Liver (tissue), 9 donors: Measurements from ENCODE around the gene PIH1D2. TPM values are rescaled to one million over a fixed set of nuclear protein-coding genes. Genes with fewer than 3 reads are reported as not detected.

Experiments
- DNase-seq: peaks from one replicate; pipeline ENCODE4 v3.0.0-alpha.2; 2017; ENCODE audit warnings: low spot score
- H3K27ac ChIP-seq, 2 donors: one replicate each; pipeline ENCODE4 v1.7.0; 2013; ENCODE audit warnings: inconsistent platforms in 2 of 2, low read length in 2 of 2, control low read depth in 1 of 2, low read depth in 1 of 2, mild to moderate bottlenecking in 1 of 2
- H3K27me3 ChIP-seq, 4 donors: one replicate each; pipeline versions ENCODE4 v1.6.1 to v1.7.0; 2013; ENCODE audit warnings: low read length in 3 of 4, inconsistent platforms in 1 of 4, mild to moderate bottlenecking in 1 of 4, moderate library complexity in 1 of 4; ENCODE audit not compliant: control insufficient read depth in 4 of 4, insufficient read depth in 4 of 4
- H3K36me3 ChIP-seq, 4 donors: one replicate each; pipeline versions ENCODE4 v1.6.1 to v1.7.0; 2013; ENCODE audit warnings: low read length in 3 of 4, mild to moderate bottlenecking in 3 of 4, low read depth in 1 of 4, moderate library complexity in 1 of 4; ENCODE audit not compliant: control insufficient read depth in 4 of 4, insufficient read depth in 3 of 4
- H3K4me1 ChIP-seq, 4 donors: one replicate each; pipeline versions ENCODE4 v1.6.1 to v1.7.0; 2013; ENCODE audit warnings: low read length in 3 of 4, mild to moderate bottlenecking in 3 of 4, moderate library complexity in 1 of 4; ENCODE audit not compliant: control insufficient read depth in 4 of 4, insufficient read depth in 4 of 4
- H3K4me3 ChIP-seq, 3 donors: one replicate each; pipeline versions ENCODE4 v1.6.1 to v1.7.0; 2013; ENCODE audit warnings: low read length in 3 of 3, control low read depth in 1 of 3, low read depth in 1 of 3, mild to moderate bottlenecking in 1 of 3
- H3K9ac ChIP-seq, 2 donors: one replicate each; pipeline ENCODE4 v1.7.0; 2013; ENCODE audit warnings: low read length in 2 of 2, mild to moderate bottlenecking in 2 of 2, moderate library complexity in 2 of 2, control low read depth in 1 of 2, low read depth in 1 of 2
- H3K9me3 ChIP-seq, 4 donors: one replicate each; pipeline versions ENCODE4 v1.6.1 to v1.7.0; 2013; ENCODE audit warnings: low read length in 3 of 4; ENCODE audit not compliant: control insufficient read depth in 4 of 4
- FOXA1 ChIP-seq: IDR thresholded peaks from 2 replicates; pipeline ENCODE4 v1.6.1; 2016; ENCODE audit warnings: antibody characterized with exemption
- FOXA2 ChIP-seq: IDR thresholded peaks from 2 replicates; pipeline ENCODE4 v1.6.1; 2016; ENCODE audit warnings: antibody characterized with exemption
- HNF4A ChIP-seq, 2 donors: conservative IDR thresholded peaks; 2 replicates each; pipeline ENCODE4 v1.6.1; 2016; ENCODE audit warnings: antibody characterized with exemption in 2 of 2, mild to moderate bottlenecking in 2 of 2
- HNF4G ChIP-seq: IDR thresholded peaks from 2 replicates; pipeline ENCODE4 v1.6.1; 2016; ENCODE audit warnings: antibody characterized with exemption
- JUND ChIP-seq, 2 donors: IDR thresholded peaks; 2 replicates each; pipeline ENCODE4 v1.6.1; 2016; ENCODE audit warnings: antibody characterized with exemption in 2 of 2
- NR2F2 ChIP-seq: IDR thresholded peaks from 2 replicates; pipeline ENCODE4 v1.6.1; 2016; ENCODE audit warnings: antibody characterized with exemption
- RAD21 ChIP-seq, 2 donors: IDR thresholded peaks; 2 replicates each; pipeline ENCODE4 v1.6.1; 2016; ENCODE audit warnings: antibody characterized with exemption in 2 of 2, mild to moderate bottlenecking in 2 of 2
- REST ChIP-seq: IDR thresholded peaks from 2 replicates; pipeline ENCODE4 v1.6.1; 2016; ENCODE audit warnings: antibody characterized with exemption, mild to moderate bottlenecking
- RXRA ChIP-seq, 2 donors: IDR thresholded peaks; 2 replicates each; pipeline ENCODE4 v1.6.1; 2017 to 2018; ENCODE audit warnings: antibody characterized with exemption in 2 of 2, mild to moderate bottlenecking in 1 of 2
- SP1 ChIP-seq: IDR thresholded peaks from 2 replicates; pipeline ENCODE4 v1.6.1; 2018; ENCODE audit warnings: antibody characterized with exemption, mild to moderate bottlenecking
- TAF1 ChIP-seq: conservative IDR thresholded peaks from 2 replicates; pipeline ENCODE4 v1.6.1; 2016; ENCODE audit warnings: antibody characterized with exemption, mild to moderate bottlenecking
- YY1 ChIP-seq: IDR thresholded peaks from 2 replicates; pipeline ENCODE4 v1.6.1; 2016; ENCODE audit warnings: antibody characterized with exemption, mild to moderate bottlenecking
- WGBS: extraction: QIAGEN DNeasy Blood & Tissue Kit; methylation state at CpG from one replicate; pipeline ENCODE4 v1.1.7; 2013; 5-methylcytosine and 5-hydroxymethylcytosine counted together
- polyA plus RNA-seq, 2 donors: library from polyadenylated mRNA; stranded (reverse) in 1 of 2; unstranded in 1 of 2; fragments of 200-250 nt in 1 of 2; fragments of >200 nt in 1 of 2; fragmentation: Nextera tagmentation in 1 of 2; extraction: Ambion mirVana in 1 of 2; gene quantifications; one replicate each; pipeline versions ENCODE4 v1.2.1 to v1.2.3, GENCODE V29; 2013 to 2015
- total RNA-seq, 2 donors: library from RNA; depleted of rRNA; stranded (reverse); fragments of >200 nt; gene quantifications; one replicate each; pipeline ENCODE4 v1.2.3, GENCODE V29; 2014
- TF ChIP-seq, protein P1 (sequence below): IDR thresholded peaks from 2 replicates; pipeline ENCODE4 v1.6.1; 2016; ENCODE audit warnings: antibody characterized with exemption
- TF ChIP-seq, protein P2 (sequence below): IDR thresholded peaks from 2 replicates; pipeline ENCODE4 v1.6.1; 2016; ENCODE audit warnings: antibody characterized with exemption
- TF ChIP-seq, protein P3 (sequence below): fragments of 150-350 bp; IDR thresholded peaks from 2 replicates; pipeline ENCODE4 v1.5.1; 2017; ENCODE audit warnings: improper control_type of control experiment, low read depth, low read length; ENCODE audit not compliant: missing input control
- donor health status: healthy.
- donor health status: healthy.
- donor health status: healthy.
- donor health status: healthy.
- donor health status: healthy.

PIH1D2 gene
- total and polyA plus RNA-seq, 4 donors: 0.25 to 0.52 (median 0.43) TPM

DNA sequence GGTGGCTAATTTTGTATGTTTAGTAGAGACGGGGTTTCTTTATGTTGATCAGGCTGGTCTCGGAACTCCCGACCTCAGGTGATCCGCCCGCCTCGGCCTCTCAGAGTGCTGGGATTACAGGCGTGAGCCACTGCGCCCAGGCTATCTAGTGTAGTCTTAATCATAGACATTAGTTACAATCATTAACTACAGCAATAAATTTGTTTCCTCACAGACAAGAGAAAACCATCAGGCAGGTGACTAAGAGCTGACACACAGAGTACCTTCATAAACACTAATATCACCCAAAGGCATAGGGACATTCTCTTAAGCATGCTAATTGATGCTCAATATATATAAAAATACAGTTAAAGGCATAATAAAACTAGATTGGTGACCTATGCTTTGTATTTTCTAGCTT, 32.3 kb upstream of the PIH1D2 start:
- Histone ChIP-seq H3K4me3 (no peak overlapping the region), H3K27ac (no peak overlapping the region), H3K4me1 (no peaks in the 10 kb centered on the region), H3K36me3 (peaks cover 0 to 2% (median 0%) of the 10 kb centered on the region in 4 donors), H3K9me3 (no peaks in the 10 kb centered on the region), H3K27me3 (no peaks in the 10 kb centered on the region), H3K9ac (no peak overlapping the region)
- 97% methylated on average over 8 of the region's 8 CpGs for WGBS
- DNase-seq: no peak
- TF ChIP-seq, protein P1, sequence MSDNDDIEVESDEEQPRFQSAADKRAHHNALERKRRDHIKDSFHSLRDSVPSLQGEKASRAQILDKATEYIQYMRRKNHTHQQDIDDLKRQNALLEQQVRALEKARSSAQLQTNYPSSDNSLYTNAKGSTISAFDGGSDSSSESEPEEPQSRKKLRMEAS: no peak
- TF ChIP-seq, protein P2, sequence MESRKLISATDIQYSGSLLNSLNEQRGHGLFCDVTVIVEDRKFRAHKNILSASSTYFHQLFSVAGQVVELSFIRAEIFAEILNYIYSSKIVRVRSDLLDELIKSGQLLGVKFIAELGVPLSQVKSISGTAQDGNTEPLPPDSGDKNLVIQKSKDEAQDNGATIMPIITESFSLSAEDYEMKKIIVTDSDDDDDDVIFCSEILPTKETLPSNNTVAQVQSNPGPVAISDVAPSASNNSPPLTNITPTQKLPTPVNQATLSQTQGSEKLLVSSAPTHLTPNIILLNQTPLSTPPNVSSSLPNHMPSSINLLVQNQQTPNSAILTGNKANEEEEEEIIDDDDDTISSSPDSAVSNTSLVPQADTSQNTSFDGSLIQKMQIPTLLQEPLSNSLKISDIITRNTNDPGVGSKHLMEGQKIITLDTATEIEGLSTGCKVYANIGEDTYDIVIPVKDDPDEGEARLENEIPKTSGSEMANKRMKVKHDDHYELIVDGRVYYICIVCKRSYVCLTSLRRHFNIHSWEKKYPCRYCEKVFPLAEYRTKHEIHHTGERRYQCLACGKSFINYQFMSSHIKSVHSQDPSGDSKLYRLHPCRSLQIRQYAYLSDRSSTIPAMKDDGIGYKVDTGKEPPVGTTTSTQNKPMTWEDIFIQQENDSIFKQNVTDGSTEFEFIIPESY: no peak
- TF ChIP-seq RXRA (IDR thresholded peaks at IDR 0.05): no peak

DNA sequence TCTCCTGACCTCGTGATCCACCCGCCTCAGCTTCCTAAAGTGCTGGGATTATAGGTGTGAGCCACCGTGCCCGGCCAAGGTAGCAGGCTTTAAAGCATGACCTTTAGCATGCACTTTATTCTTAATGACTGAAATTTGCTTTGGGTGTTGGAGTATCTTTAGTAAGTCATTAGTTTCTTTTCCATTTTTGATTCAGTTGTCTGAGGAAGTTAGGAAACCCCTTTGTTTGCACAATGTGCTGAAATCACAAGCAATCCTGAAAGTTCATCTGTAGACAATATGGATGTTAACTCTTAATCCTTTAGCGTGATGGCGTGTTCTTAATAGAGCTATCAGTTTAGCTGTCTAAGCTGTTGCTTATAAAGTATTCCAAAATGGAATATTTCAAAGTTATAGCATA, 29.6 kb upstream of the PIH1D2 start:
- no peak for DNase-seq
- Histone ChIP-seq H3K9me3 (no peaks in the 10 kb centered on the region), H3K36me3 (no peaks in the 10 kb centered on the region), H3K27ac (no peak overlapping the region), H3K4me3 (no peak overlapping the region), H3K27me3 (no peaks in the 10 kb centered on the region), H3K9ac (no peak overlapping the region), H3K4me1 (peaks cover 0 to 6% (median 4%) of the 10 kb centered on the region in 4 donors)
- WGBS: 80% methylated on average over 6 of the region's 6 CpGs
- no peak for TF ChIP-seq HNF4A (conservative IDR thresholded peaks at IDR 0.05)
- TF ChIP-seq FOXA1: no peak
- TF ChIP-seq, protein P3, sequence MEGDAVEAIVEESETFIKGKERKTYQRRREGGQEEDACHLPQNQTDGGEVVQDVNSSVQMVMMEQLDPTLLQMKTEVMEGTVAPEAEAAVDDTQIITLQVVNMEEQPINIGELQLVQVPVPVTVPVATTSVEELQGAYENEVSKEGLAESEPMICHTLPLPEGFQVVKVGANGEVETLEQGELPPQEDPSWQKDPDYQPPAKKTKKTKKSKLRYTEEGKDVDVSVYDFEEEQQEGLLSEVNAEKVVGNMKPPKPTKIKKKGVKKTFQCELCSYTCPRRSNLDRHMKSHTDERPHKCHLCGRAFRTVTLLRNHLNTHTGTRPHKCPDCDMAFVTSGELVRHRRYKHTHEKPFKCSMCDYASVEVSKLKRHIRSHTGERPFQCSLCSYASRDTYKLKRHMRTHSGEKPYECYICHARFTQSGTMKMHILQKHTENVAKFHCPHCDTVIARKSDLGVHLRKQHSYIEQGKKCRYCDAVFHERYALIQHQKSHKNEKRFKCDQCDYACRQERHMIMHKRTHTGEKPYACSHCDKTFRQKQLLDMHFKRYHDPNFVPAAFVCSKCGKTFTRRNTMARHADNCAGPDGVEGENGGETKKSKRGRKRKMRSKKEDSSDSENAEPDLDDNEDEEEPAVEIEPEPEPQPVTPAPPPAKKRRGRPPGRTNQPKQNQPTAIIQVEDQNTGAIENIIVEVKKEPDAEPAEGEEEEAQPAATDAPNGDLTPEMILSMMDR: no peak
- TF ChIP-seq YY1: no peak
- TF ChIP-seq NR2F2: no peak
- TF ChIP-seq FOXA2: no peak
- no peak for TF ChIP-seq REST
- TF ChIP-seq SP1: no peak
- TF ChIP-seq HNF4G: no peak
- TF ChIP-seq RXRA (IDR thresholded peaks at IDR 0.05): no peak
- TF ChIP-seq TAF1: no peak
- TF ChIP-seq, protein P2: no peak
- no peak for TF ChIP-seq RAD21 (IDR thresholded peaks at IDR 0.05)
- no peak for TF ChIP-seq JUND (IDR thresholded peaks at IDR 0.05)
